Fibroblast of skin of left quadriceps (primary cell): ENCODE data around the gene CCSER2.

ENCODE experiments used
- DNase-seq, 2 experiments: peaks; one replicate each; pipeline ENCODE4 v3.0.0-alpha.2; 2013; ENCODE audit warnings: low read depth in 2 of 2

Gene CCSER2

DNA sequence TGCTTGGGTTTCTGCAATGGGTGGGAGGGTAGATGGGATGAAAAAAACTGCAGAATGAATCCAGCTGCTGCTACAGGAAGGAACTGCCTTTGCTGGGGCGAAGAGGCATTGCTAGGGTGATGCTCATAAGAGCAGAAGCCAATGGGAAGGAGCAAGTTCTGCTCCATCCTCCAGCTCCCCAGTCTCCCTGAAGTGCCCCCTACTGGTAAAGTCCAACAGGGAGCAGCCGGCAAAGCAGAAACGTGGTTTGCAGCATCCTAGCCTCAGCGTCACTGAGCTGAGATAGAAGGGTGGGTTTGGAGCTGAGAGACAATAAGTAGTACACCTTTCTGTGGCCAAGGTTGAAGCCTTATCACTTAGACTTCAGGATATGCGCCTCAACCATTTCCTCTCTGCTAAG lies 220.5 kb downstream of the CCSER2 start:
- DNase-seq: no peak

- no peak for DNase-seq
Measured at GRCh38 chr10:84549368-84550165, 221.2 kb downstream of the CCSER2 start.

GRCh38 chr10:84550756-84551436 lies 222.5 kb downstream of the CCSER2 start:
- no peak for DNase-seq

DNA sequence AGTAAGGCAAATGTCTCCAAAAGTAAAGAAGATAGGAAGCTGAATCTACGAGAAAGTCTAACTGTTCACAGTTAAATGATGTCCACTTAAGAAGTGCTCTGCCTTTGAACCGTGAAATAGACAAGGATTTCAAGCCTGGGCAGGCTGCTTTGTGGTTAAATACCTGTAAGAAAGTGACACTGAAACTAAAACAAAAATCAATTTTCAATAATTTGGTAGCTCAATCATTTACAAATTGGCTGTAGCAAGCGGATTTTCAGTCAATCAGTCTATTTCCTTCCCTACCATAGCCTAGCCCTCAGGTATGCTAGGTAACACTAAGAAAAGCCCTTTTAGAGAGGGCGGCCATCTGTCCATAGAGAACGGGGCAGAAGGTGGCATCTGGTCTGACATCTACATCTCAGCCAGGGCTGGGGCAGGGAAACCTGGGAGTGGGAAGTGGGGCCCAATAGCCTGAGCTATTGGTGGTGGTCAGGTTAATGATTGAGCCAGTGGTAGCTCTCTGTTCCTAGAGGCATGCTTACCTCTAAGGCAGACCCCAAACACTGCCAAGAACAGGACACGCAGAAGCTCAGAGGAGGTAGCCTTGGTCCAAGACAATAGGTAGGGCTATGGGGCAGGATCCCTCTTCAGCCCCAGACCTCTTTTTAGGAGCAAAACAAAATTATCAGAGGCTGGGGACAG lies 223.2 kb downstream of the CCSER2 start:
- DNase-seq: no peak

- DNase-seq: no peak
Measured at GRCh38 chr10:84552478-84552877, 224.1 kb downstream of the CCSER2 start.

- no peak for DNase-seq
Measured at GRCh38 chr10:84562592-84562991, 234.2 kb downstream of the CCSER2 start.

DNA sequence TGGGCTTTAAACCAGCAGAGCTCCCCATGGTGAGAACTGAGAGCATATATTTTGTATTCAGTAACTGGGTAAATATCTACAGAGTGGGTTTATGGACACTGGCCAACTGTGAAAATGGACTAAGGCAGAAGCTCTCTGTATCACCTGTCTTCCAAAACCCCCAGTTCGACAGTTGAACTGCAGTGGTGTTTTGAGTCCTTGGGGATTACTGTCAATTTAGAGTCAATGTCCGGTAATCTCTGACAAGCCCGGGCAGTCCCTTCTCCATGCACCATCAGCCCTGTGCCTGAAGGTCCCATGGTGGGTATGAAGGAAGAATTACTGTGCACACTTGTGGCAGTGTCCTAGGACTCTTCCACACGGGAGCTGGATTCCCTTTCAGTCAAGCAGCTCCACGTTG lies 235.0 kb downstream of the CCSER2 start:
- no peak for DNase-seq

DNA sequence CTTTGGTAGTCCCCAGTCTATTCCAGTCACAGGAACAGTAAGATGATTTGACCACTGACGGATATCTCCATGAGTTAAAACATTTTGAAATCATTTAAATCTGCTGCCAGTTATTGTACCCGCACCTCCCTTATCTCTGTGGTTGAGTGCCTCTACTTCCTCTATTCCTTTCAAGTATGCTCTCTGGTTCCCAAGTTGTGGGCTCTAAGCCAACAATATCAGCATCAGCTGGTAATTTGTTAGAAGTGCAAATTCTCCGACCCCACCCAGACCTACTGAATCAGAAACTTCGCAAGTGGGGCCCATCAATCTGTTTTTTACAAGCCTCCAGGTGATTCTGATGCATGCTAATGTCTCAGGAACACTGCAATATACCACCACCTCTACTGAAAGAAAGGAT lies 235.5 kb downstream of the CCSER2 start:
- no peak for DNase-seq

DNA sequence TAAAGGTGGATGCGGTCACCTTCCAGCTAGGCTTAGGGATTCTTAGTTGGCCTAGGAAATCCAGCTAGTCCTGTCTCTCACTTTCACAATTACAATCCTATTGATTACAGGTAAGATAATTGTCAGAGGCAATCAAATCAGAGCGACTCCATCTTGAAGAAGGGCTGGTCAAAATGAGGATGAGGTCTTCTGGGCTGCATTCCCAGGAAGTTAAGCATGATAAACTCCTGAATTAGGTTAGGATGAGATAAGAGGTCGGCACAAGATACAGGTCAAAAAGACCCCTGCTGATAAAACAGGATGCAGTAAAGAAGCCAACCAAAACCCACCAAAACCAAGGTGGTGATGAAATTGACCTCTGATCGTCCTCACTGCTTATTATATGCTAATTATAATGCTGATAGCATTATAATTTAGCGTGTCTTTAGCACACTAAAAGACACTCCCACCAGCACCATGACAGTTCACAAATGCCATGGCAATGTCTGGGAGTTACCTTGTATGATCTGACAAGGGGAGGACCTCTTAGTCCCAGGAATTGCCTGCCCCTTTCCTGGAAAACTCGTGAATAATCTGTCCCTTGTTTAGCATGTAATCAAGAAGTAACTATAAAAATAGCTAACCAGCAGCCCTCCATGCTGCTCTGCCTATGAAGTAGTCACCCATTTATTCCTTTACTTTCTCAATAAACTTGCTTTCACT lies 237.6 kb downstream of the CCSER2 start:
- DNase-seq: no peak

GRCh38 chr10:84567133-84567532 lies 238.7 kb downstream of the CCSER2 start:
- DNase-seq: no peak
